SU-DHL-6 (cell line): ENCODE data around the gene EPB41L2.
"Not testable (repeated sequence)": the region's sequence is repeated elsewhere in the genome, so short reads cannot be mapped to it uniquely, and the experiment has no call there.

Source experiments
- H2AFZ ChIP-seq: fragments of 200-600 bp; sonication (generic); 2 replicates; pipeline ENCODE4 v1.6.1; 2014; ENCODE audit warnings: low read depth, mild to moderate bottlenecking, moderate library complexity, mixed read lengths, antibody characterized with exemption, low read length; ENCODE audit not compliant: severe bottlenecking
- H3F3A ChIP-seq: fragments of 200-600 bp; shearing (Covaris generic); 2 replicates; pipeline ENCODE4 v1.6.0; 2016; ENCODE audit warnings: antibody characterized with exemption, mild to moderate bottlenecking; ENCODE audit not compliant: insufficient read depth
- H3K27ac ChIP-seq: fragments of 200-600 bp; sonication (generic); 2 replicates; pipeline ENCODE4 v1.5.1; 2016; ENCODE audit warnings: low read depth, mild to moderate bottlenecking, low read length, moderate library complexity, mixed read lengths
- H3K27me3 ChIP-seq: fragments of 200-600 bp; sonication (generic), shearing (Covaris generic); 2 replicates; pipeline ENCODE4 v1.6.0; 2014; ENCODE audit warnings: mild to moderate bottlenecking, low read length
- H3K36me3 ChIP-seq: fragments of 200-600 bp; sonication (generic); 2 replicates; pipeline ENCODE4 v1.6.1; 2014; ENCODE audit warnings: mild to moderate bottlenecking, low read length, mixed read lengths
- H3K4me2 ChIP-seq: fragments of 300-600, 200-600 bp; shearing (Covaris generic), sonication (generic); 2 replicates; pipeline ENCODE4 v1.6.0; 2014; ENCODE audit warnings: low read length, low read depth, mild to moderate bottlenecking; ENCODE audit not compliant: poor library complexity, severe bottlenecking
- H3K4me3 ChIP-seq: fragments of 200-600 bp; sonication (generic); 2 replicates; pipeline ENCODE4 v1.5.1; 2014; ENCODE audit warnings: antibody characterized with exemption, low read length, mild to moderate bottlenecking, mixed read lengths; ENCODE audit not compliant: insufficient read depth, poor library complexity, severe bottlenecking
- H3K79me2 ChIP-seq: fragments of 200-600 bp; sonication (generic); 2 replicates; pipeline ENCODE4 v1.6.1; 2014; ENCODE audit warnings: mild to moderate bottlenecking, low read length, moderate library complexity; ENCODE audit not compliant: insufficient read depth
- H3K9ac ChIP-seq: fragments of 200-600 bp; sonication (generic); 2 replicates; pipeline ENCODE4 v1.7.0; 2014; ENCODE audit warnings: mild to moderate bottlenecking, low read length
- H3K9me2 ChIP-seq: fragments of 200-600 bp; sonication (generic); replicated peaks from 2 replicates; pipeline ENCODE4 v1.6.1; 2014; ENCODE audit warnings: low read length; ENCODE audit not compliant: insufficient read depth
- H3K9me3 ChIP-seq: fragments of 200-600 bp; sonication (generic); 2 replicates; pipeline ENCODE4 v1.6.1; 2014; ENCODE audit warnings: low read length, mixed read lengths; ENCODE audit not compliant: insufficient read depth
- H4K20me1 ChIP-seq: fragments of 200-600 bp; sonication (generic); 2 replicates; pipeline ENCODE4 v1.6.1; 2014; ENCODE audit warnings: low read depth, mild to moderate bottlenecking, antibody characterized with exemption, low read length, moderate library complexity, mixed read lengths
- CTCF ChIP-seq: fragments of 200-600 bp; sonication (generic); IDR thresholded peaks from one replicate; pipeline ENCODE4 v1.5.1; 2017; ENCODE audit warnings: antibody characterized with exemption, mild to moderate bottlenecking, low read length, moderate library complexity; ENCODE audit not compliant: insufficient read depth, poor library complexity, severe bottlenecking
- EZH2phosphoT487 ChIP-seq: fragments of 200-600 bp; sonication (generic), shearing (Covaris generic); conservative IDR thresholded peaks from 2 replicates; pipeline ENCODE4 v1.6.1; 2018; ENCODE audit warnings: mild to moderate bottlenecking, antibody characterized with exemption, low read length, moderate library complexity, mixed read lengths

The EPB41L2 gene

GRCh38 chr6:130814506-130814905 is 248.5 kb downstream of the EPB41L2 start:
- Histone ChIP-seq H3K9ac (no peak overlapping the region), H3K4me3 (no peak overlapping the region), H3K27me3 (no peaks in the 10 kb centered on the region), H3K9me3 (no peaks in the 10 kb centered on the region), H3K9me2 (no peaks in the 10 kb centered on the region), H3F3A (no peaks in the 10 kb centered on the region), H2AFZ (no peak overlapping the region), H3K4me2 (no peak overlapping the region), H3K36me3 (no peaks in the 10 kb centered on the region), H3K27ac (no peak overlapping the region), H3K79me2 (no peaks in the 10 kb centered on the region), H4K20me1 (no peaks in the 10 kb centered on the region)
- TF ChIP-seq CTCF (no peak), EZH2phosphoT487 (no peak)

GRCh38 chr6:130811932-130812331 is 251.1 kb downstream of the EPB41L2 start:
- TF ChIP-seq EZH2phosphoT487: no peak
- TF ChIP-seq CTCF: no peak
- Histone ChIP-seq H3K9me2 (no peaks in the 10 kb centered on the region), H4K20me1 (no peaks in the 10 kb centered on the region), H2AFZ (no peak overlapping the region), H3F3A (no peaks in the 10 kb centered on the region), H3K36me3 (no peaks in the 10 kb centered on the region), H3K27ac (no peak overlapping the region), H3K9ac (no peak overlapping the region), H3K4me2 (no peak overlapping the region), H3K4me3 (no peak overlapping the region), H3K27me3 (no peaks in the 10 kb centered on the region), H3K9me3 (no peaks in the 10 kb centered on the region), H3K79me2 (no peaks in the 10 kb centered on the region)

DNA sequence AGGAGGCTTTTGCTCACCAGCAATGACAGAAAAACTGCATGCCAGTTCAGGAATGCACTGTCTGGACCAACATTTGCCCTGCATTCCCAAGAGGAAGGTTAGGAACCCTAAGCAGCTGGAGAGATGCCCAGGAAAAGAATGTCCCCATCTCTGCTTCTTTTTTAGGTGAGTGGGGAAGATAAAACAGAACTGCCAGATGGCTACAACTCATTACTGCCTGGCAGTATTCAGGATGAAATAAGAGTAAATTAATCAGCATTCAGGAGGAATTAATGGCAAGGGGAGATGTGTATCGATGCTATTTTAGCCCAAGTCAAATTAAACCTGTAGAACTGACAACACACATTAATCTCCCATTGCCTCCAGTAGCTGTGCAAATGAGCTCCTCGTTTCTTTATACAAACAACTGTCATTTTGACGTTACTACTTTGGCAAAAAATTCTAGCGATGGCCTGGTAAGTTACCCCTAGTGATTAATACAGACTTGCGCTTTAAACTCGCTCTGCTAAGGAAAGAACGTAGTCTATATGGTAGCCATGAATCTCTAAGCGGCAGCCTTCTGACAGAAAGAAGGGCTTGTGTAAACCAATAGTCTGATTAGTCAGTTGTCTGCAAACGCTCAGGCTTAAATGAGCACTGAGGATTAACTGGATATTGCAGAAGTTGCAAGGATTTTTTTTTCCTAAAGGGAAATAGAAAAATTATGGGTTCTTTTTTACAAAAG is 252.6 kb downstream of the EPB41L2 start:
- Histone ChIP-seq H2AFZ (no peak overlapping the region), H3K9ac (no peak overlapping the region), H3K4me3 (no peak overlapping the region), H3K36me3 (no peaks in the 10 kb centered on the region), H3K79me2 (no peaks in the 10 kb centered on the region), H3K9me2 (no peaks in the 10 kb centered on the region), H4K20me1 (no peaks in the 10 kb centered on the region), H3K27ac (no peak overlapping the region), H3K27me3 (no peaks in the 10 kb centered on the region), H3K9me3 (no peaks in the 10 kb centered on the region), H3F3A (no peaks in the 10 kb centered on the region), H3K4me2 (no peak overlapping the region)
- TF ChIP-seq CTCF (no peak), EZH2phosphoT487 (no peak)

- H3K27me3 ChIP-seq: not testable (repeated sequence)
Observed at GRCh38 chr6:130801368-130801767, 261.7 kb downstream of the EPB41L2 start.

More at GRCh38 chr6:130801368-130801767, 261.7 kb downstream of the EPB41L2 start:
- H3K9ac ChIP-seq, H4K20me1 ChIP-seq, H2AFZ ChIP-seq, H3K36me3 ChIP-seq, H3K79me2 ChIP-seq, H3K27ac ChIP-seq, H3K9me2 ChIP-seq, H3K4me3 ChIP-seq, H3K9me3 ChIP-seq, H3K4me2 ChIP-seq, H3F3A ChIP-seq: not testable (repeated sequence)
